K562 (cell line): ENCODE data around the gene HIF1AN. TPM values are rescaled to one million over a fixed set of nuclear protein-coding genes. Genes with fewer than 3 reads are reported as not detected.

Experiments used
- ATAC-seq: fragments of 200-7000 bp; cut with Tn5 transposase; 3 replicates; pipeline ENCODE4 v1.9.1; 2020; ENCODE audit warnings: moderate library complexity
- BruUV-seq: library from RNA; stranded (reverse); fragments of 400-500 nt; replicated peaks from 2 replicates; lab custom pipeline; 2021; lab: Mats Ljungman, UMichigan
- CTCF ChIA-PET: fragments of 300-600 bp; formaldehyde crosslinking; extraction: SDS; loops from one replicate; lab custom pipeline; 2021; ENCODE audit warnings: low intra/inter-chr PET ratio; lab: Yijun Ruan, JAX
- POLR2A ChIA-PET: fragments of 300-600, 350-650 bp; sonication (Branson Sonifier 250); formaldehyde crosslinking; extraction: SDS; loops from one replicate; lab custom pipeline; 2021; ENCODE audit warnings: antibody characterized with exemption, inconsistent platforms; lab: Yijun Ruan, JAX
- DNase-seq, 4 experiments: peaks; one replicate each; pipeline versions ENCODE4 v3.0.0 to v3.0.0-alpha.2; 2011 to 2018; ENCODE audit warnings: low spot score in 3 of 4, mixed read lengths in 3 of 4; ENCODE audit errors: extremely low read depth in 1 of 4
- FAIRE-seq: peaks from 2 replicates; lab custom pipeline; 2011; peaks lifted over from hg19 to GRCh38; lab: Jason Lieb, UNC
- H2AFZ ChIP-seq: 2 replicates; pipeline ENCODE4 v1.6.0; 2011; ENCODE audit warnings: low read depth, low read length, control low read depth, inconsistent platforms
- H3K27ac ChIP-seq: fragments of 200-600 bp; 3 replicates; pipeline ENCODE4 v1.8.0; 2011; ENCODE audit warnings: low read depth, mild to moderate bottlenecking, control low read depth, inconsistent platforms, low read length, moderate library complexity, mixed read lengths; ENCODE audit errors: extremely low read depth
- H3K27me3 ChIP-seq, 2 experiments: fragments of 300-600 bp in 1 of 2; 2 replicates in 1 of 2; 3 replicates in 1 of 2; pipeline versions ENCODE4 v1.6.0 to v1.8.0; 2011; ENCODE audit warnings: inconsistent platforms in 2 of 2, low read length in 2 of 2, mild to moderate bottlenecking in 1 of 2, mixed read lengths in 1 of 2, moderate library complexity in 1 of 2; ENCODE audit not compliant: control insufficient read depth in 2 of 2, insufficient read depth in 2 of 2
- H3K36me3 ChIP-seq: fragments of 300-600 bp; 3 replicates; pipeline ENCODE4 v1.8.0; 2011; ENCODE audit warnings: mild to moderate bottlenecking, low read length, inconsistent platforms; ENCODE audit not compliant: control insufficient read depth, insufficient read depth
- H3K4me1 ChIP-seq, 2 experiments: fragments of 200-600 bp in 1 of 2; replicated peaks in 1 of 2; 2 replicates in 1 of 2; 3 replicates in 1 of 2; pipeline versions ENCODE4 v1.5.1 to v1.8.0; 2011; ENCODE audit warnings: inconsistent platforms in 2 of 2, low read length in 2 of 2, mild to moderate bottlenecking in 1 of 2, mixed read lengths in 1 of 2, moderate library complexity in 1 of 2; ENCODE audit not compliant: control insufficient read depth in 2 of 2, insufficient read depth in 2 of 2
- H3K4me2 ChIP-seq: 2 replicates; pipeline ENCODE4 v1.6.1; 2011; ENCODE audit warnings: low read length, control low read depth, inconsistent platforms, mixed read lengths; ENCODE audit not compliant: insufficient read depth
- H3K4me3 ChIP-seq: fragments of 200-600 bp; sonication (generic), shearing (Covaris generic); 2 replicates; pipeline ENCODE4 v1.5.1; 2016; ENCODE audit warnings: control low read depth, inconsistent platforms
- H3K79me2 ChIP-seq: fragments of 200-600 bp; 3 replicates; pipeline ENCODE4 v1.8.0; 2011; ENCODE audit warnings: low read length, inconsistent platforms; ENCODE audit not compliant: control insufficient read depth, insufficient read depth
- H3K9ac ChIP-seq, 2 experiments: 2 replicates each; pipeline versions ENCODE4 v1.6.0 to v1.6.1; 2011; ENCODE audit warnings: low read depth in 2 of 2, low read length in 2 of 2, control low read depth in 1 of 2, inconsistent platforms in 1 of 2, mild to moderate bottlenecking in 1 of 2, mixed read lengths in 1 of 2; ENCODE audit not compliant: insufficient read depth in 1 of 2
- H3K9me1 ChIP-seq: one replicate; pipeline ENCODE4 v1.6.0; 2011; ENCODE audit warnings: inconsistent platforms, mild to moderate bottlenecking, low read length, moderate library complexity; ENCODE audit not compliant: control insufficient read depth, insufficient read depth
- H3K9me3 ChIP-seq: replicated peaks from 2 replicates; pipeline ENCODE4 v1.5.1; 2011; ENCODE audit warnings: low read depth, low read length, inconsistent platforms; ENCODE audit not compliant: control insufficient read depth, insufficient read depth
- H4K20me1 ChIP-seq: replicated peaks from 2 replicates; pipeline ENCODE4 v1.6.1; 2011; ENCODE audit warnings: low read length, inconsistent platforms, mixed read lengths; ENCODE audit not compliant: control insufficient read depth, insufficient read depth
- CSDE1 ChIP-seq, 2 experiments: fragments of 450-650 bp; IDR thresholded peaks; 2 replicates each; pipeline ENCODE4 v1.6.1; 2016; ENCODE audit warnings: mild to moderate bottlenecking in 1 of 2
- KLF16 ChIP-seq: IDR thresholded peaks from 2 replicates; pipeline ENCODE4 v1.6.1; 2016; ENCODE audit warnings: antibody characterized with exemption
- MGA ChIP-seq: fragments of 450-650 bp; IDR thresholded peaks from 2 replicates; pipeline ENCODE4 v1.6.1; 2016; ENCODE audit warnings: mild to moderate bottlenecking, moderate library complexity
- TFAP4 ChIP-seq: sonication (generic); formaldehyde crosslinking; IDR thresholded peaks from 2 replicates; pipeline ENCODE4 v1.8.0; 2022; ENCODE audit warnings: missing genetic modification reagents, mild to moderate bottlenecking, moderate library complexity, borderline replicate concordance
- WGBS: fragments of 100-300 bp; shearing (Covaris generic); methylation state at CpG from one replicate; pipeline ENCODE4 v1.1.6; 2016; ENCODE audit warnings: low coverage, mixed read lengths; ENCODE audit not compliant: insufficient coverage; ENCODE audit errors: missing lambda C conversion rate; 5-methylcytosine and 5-hydroxymethylcytosine counted together
- in situ Hi-C: fragments of 300-500 bp; cut with MboI; formaldehyde crosslinking; loops from 4 replicates; pipeline ENCODE4 v1.15.0; 2018; ENCODE audit warnings: inconsistent platforms, mixed read lengths
- intact Hi-C: fragments of 100-400 bp; cut with micrococcal nuclease; formaldehyde crosslinking; loops from 2 replicates; pipeline ENCODE4 v1.14.2; 2022
- polyA plus RNA-seq, 8 experiments: library from polyadenylated mRNA; depleted of rRNA in 4 of 8; stranded (reverse) in 5 of 8; unstranded in 3 of 8; fragments of >200 nt; fragmentation: Nextera tagmentation in 2 of 8; fragmentation: Illumina TruSeq in 1 of 8; extraction: Ambion mirVana in 2 of 8; extraction: Trizol in 1 of 8; gene quantifications; 2 replicates each; pipeline versions ENCODE4 v1.2.1 to v1.2.3, GENCODE V29; 2011 to 2014; ENCODE audit warnings: inconsistent platforms in 1 of 8, missing spikeins in 1 of 8
- total RNA-seq, 7 experiments: library from RNA; depleted of rRNA in 6 of 7; stranded (reverse); fragments of >200 nt in 6 of 7; fragmentation: Illumina TruSeq in 2 of 7; extraction: Trizol in 2 of 7; gene quantifications; 2 replicates each; pipeline versions ENCODE4 v1.2.1 to v1.2.3, GENCODE V29; 2011 to 2021; ENCODE audit warnings: low replicate concordance in 1 of 7

The HIF1AN gene
- total and polyA plus RNA-seq, 9 of the 15 experiments (the other 6 are each of a cell fraction or from before 2014, with no cell fraction given) = 1.2 to 16.8 (median 6.9) TPM

GRCh38 chr10:100528123-100528886, 7.4 kb upstream of the HIF1AN start (continued):
- TF ChIP-seq CSDE1 (IDR thresholded peaks at IDR 0.05) = 0 out of 4 replicates have a peak, but pooled peaks of 1 of the 2 experiments have one; percentile 47

GRCh38 chr10:100528921-100529474, 6.7 kb upstream of the HIF1AN start:
- Histone ChIP-seq H3K27ac (peak overlapping the region; percentile 82), H2AFZ (peak overlapping the region; percentile 92), H3K36me3 (peaks cover 44% of the 10 kb centered on the region), H3K9ac (peak overlapping the region; percentile 86 to 92), H4K20me1 (no peaks in the 10 kb centered on the region), H3K27me3 (no peaks in the 10 kb centered on the region), H3K4me1 (peaks cover 0 to 14% of the 10 kb centered on the region in 2 experiments; a peak in 3 of 5 replicates), H3K9me1 (no peaks in the 10 kb centered on the region), H3K4me3 (peak overlapping the region; percentile 82), H3K9me3 (no peaks in the 10 kb centered on the region; the same call in 1 of the 2 replicates), H3K4me2 (peak overlapping the region; percentile 82), H3K79me2 (peaks cover 24% of the 10 kb centered on the region)
- under 1% methylated on average over 18 of the region's 18 CpGs for WGBS
- DNase-seq = peak in 3 of 4 experiments; percentile 11 to 19 (median 16)
- FAIRE-seq = no peak
- in situ Hi-C loops = no loop called here
- intact Hi-C loops = no loop called here
- ChIA-PET CTCF (no interaction called here), POLR2A (no interaction called here)
- no TSS peak for BruUV-seq
- ATAC-seq = peak; percentile 55
- TF ChIP-seq MGA (peak; percentile 52), TFAP4 (CRISPR knock-in tag) (0 out of 2 replicates have a peak, but pooled peaks have one; percentile 3), KLF16 (no peak)
